Kidney capillary endothelial cell (primary cell): ENCODE measurements around the gene TUBGCP3.
"Not testable (repeated sequence)": the region's sequence is repeated elsewhere in the genome, so short reads cannot be mapped to it uniquely, and the experiment has no call there.

Source experiments
- DNase-seq: peaks from one replicate; pipeline ENCODE4 v3.0.0-alpha.2; 2018; ENCODE audit warnings: low spot score

TUBGCP3 gene, protein sequence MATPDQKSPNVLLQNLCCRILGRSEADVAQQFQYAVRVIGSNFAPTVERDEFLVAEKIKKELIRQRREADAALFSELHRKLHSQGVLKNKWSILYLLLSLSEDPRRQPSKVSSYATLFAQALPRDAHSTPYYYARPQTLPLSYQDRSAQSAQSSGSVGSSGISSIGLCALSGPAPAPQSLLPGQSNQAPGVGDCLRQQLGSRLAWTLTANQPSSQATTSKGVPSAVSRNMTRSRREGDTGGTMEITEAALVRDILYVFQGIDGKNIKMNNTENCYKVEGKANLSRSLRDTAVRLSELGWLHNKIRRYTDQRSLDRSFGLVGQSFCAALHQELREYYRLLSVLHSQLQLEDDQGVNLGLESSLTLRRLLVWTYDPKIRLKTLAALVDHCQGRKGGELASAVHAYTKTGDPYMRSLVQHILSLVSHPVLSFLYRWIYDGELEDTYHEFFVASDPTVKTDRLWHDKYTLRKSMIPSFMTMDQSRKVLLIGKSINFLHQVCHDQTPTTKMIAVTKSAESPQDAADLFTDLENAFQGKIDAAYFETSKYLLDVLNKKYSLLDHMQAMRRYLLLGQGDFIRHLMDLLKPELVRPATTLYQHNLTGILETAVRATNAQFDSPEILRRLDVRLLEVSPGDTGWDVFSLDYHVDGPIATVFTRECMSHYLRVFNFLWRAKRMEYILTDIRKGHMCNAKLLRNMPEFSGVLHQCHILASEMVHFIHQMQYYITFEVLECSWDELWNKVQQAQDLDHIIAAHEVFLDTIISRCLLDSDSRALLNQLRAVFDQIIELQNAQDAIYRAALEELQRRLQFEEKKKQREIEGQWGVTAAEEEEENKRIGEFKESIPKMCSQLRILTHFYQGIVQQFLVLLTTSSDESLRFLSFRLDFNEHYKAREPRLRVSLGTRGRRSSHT

DNA sequence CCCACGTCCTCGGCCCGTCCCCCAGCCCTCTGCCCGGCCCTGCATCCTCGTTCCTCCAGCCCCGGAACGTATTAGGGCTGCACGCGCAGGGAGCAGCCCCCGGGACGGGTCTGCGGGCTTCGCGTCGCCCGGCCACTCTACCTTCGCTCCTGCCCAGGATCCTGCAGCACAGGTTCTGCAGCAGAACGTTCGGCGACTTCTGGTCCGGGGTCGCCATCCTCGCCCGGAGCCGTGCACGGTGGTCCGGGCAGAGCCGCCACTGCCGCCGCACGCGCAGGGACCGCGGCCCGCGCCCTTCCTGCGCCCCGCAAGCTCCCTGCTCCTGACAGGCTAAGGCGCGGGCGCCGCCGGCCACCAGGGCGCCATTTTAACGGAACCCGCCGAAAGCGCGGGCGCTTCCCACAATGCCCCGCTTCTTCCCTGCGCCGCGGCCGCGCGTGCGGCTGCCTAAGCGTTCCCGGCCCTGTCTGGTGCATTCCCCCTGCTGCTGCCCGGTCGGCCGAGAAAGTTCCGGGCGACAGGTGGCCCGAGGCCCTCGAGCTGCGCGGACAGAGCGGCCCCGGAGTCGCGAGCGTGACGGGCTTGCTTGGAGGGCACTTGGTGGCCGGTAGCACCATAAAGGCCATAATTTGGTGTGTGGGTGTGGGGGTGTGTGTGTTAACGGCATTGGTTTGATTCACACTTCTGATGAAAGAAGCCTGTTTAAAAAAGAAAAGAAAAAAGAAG is at the start of gene TUBGCP3:
Gene TUBGCP3, minus strand, starts transcription at position 390 of the 726 bp plus-strand sequence. Its CDS starts 173 bp downstream, at position 217.
- peak; percentile 70 for DNase-seq

DNA sequence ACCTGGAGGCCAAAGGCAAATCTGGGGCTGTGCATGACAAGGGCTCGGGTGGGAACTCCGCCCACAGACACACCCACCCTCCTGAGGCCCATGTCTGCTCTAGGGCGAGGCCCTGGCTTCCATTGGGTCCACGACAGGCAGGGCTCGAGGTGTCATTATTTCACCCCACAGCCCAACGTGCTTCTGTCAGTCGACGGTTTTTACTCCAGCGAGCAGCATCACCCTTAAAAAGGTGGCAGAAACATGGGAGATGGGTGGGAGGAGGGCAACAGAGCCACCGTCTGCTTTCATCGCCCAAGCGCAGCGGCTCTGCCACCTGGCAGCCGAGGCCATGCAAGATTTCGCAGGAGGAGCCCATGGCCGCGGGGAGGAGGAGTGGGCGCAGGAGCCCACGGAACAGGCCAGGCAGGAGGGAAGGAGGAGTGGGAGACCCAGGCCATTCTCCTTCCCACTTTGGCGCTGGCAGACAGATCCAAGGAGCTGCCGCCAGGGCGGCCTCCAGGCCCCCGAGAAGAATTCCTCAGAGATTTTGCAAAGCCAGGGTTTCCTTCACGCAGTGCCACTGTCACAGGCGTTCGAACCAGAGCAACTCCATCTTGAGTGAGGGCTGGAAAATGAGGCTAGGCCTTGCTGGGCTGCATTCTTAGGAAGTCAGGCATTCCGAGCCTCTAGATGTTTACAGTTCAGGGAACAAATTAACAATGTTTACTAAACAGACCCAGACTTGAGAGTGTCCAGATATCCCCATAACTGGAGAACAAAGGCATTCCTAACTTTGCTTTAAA is 49.3 kb upstream of the TUBGCP3 start:
- no peak for DNase-seq

DNA sequence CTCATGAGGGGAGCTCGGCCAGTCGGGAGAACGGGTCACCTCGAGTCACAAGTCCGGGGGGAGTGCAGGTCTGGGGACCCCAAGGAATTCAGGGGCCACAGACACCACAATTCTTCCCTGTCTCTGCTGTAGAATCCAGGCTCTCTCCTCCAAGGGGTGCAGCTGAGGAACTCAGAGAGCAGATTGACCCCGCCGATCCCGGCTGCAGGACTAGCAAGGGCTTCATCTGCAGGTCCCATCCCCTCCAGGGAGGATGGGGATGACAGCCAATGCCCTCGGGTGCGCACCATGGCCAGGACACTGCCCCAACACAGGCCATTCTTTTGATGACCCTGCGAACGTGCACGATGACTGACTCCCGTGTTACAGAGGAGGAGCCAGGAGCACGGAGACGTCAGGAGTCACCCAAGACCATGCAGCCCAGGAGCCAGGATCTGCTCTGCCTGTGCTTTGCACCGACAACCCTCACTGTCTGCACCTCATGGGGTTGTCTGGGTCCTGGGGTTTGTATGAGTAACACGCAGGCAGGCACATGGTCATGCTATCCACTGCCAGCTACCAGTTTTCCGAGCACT is 48.5 kb upstream of the TUBGCP3 start:
- DNase-seq = no peak

DNA sequence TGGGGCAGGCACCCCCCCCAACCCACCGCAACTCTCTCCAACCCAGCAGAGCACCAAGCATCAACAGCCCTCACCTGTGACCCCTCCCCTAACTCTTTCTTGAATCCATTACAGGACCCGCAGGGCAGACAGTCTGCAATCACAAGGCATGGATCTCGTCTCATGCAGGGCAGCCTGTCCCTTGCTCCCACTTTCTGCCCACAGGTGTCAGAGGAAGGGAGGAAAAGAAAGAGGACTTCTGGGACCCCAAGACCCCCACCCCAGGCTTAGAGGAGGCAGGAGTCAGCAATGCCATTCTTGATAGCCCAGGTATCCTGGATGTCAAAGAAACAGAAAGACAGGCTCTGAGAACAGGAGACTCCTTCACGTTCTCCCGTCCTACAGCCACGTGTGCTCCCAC is 47.4 kb upstream of the TUBGCP3 start:
- no peak for DNase-seq

DNA sequence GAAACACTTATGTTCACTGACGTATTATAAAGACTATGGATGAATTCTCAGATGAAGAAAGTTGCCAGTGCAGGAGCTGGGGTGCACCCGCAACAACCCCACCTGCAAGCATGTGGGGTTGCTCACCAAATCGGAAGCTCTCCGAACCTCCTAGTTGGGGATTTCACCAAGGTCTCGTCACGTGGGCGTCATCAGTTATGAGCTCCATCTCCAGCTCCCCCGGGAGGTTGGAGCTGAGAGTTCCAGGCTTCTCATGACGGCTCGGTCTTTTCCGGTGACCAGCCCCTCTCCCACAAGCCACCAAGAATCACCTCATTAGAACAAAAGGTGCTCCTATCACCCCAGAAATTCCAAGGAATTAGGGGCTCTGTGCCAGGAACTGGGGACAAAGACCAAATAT is 46.1 kb upstream of the TUBGCP3 start:
- DNase-seq = no peak

DNA sequence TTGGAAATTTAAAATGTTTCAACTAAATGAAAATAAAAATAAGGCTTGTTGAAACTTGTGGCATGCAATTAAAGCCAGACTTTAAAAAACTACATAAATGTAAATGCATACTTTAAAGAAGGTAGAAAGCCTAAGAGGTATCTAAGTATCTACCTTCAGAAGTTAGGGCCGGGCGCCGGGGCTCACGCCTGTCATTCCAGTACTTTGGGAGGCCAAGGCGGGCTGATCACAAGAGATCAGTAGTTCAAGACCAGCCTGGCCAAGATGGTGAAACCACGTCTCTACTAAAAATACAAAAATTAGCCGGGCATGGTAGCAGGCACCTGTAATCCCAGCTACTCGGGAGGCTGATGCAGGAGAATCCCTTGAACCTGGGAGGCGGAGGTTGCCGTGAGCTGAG is 42.3 kb upstream of the TUBGCP3 start:
- DNase-seq = not testable (repeated sequence)

DNA sequence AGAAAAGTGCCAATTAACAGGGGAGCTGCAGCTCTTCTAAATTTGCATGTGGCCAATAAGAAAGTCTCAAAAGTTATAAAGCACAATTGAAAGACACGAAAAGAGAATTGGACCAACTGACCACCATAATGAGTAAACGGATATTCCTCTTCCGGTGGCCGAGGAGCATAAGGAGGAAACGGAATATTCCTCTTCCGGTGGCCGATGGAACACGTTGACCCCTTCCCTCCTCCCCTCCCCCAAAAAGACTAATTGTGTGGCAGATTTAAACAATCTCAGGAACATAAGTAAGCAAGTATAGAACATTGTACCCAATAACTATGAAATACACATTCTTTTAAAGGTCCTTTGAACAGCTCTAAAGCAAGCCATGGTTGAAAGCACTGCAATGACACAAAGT is 41.2 kb upstream of the TUBGCP3 start:
- no peak for DNase-seq

DNA sequence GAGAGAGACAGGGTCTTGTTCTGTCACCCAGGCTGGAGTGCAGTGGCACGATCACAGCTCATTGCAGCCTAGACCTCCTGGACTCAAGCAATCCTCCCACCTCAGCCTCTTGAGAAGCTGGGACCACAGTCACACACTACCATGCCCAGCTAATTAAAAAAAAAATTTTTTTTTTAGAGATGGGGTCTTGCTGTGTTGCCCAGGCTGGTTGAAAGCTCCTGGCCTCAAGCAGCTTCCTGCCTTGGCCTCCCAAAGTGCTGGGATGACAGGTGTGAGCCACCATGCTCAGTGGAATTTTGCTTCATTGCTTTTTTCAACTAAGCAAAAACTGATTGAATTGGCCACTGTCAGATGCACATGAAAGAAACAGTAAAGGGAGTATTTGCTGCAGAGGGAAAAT is 39.7 kb upstream of the TUBGCP3 start:
- not testable (repeated sequence) for DNase-seq

DNA sequence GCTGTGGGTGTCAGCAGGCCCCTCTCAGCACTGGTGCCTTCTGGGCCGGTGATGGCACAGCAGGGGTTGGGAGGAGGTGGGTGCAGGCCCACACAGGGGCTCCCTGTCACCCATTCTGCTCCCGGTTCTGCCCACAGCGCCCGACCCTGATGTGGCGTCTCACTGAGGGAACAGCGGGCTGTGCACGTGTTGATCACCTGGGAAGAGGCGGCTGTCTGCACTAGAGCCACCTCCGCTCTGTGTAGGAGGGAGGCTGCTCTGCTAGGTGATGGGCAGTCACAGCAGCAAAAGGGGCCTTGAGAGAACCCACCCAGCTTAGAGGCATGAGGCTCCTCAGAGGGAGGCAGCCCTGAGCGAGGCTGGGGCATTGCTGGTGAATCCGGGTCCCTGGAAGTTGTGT is 39.2 kb upstream of the TUBGCP3 start:
- DNase-seq = no peak

DNA sequence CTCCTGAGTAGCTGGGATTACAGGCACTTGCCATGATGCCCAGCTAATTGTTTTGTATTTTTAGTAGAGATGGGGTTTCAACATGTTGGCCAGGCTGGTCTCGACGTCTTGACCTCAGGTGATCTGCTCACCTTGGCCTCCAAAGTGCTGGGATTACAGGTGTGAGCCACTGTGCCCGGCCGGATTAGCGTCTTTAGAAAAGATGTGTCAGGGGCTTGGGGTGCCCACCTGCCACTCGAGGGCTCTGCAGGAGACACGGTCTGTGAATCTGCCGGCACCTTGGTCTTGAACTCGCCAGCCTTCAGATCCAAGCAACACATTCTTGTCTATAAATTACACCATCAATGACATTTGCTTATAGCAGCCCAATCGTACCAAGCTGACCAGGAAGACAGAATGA is 38.8 kb upstream of the TUBGCP3 start:
- no peak for DNase-seq

DNA sequence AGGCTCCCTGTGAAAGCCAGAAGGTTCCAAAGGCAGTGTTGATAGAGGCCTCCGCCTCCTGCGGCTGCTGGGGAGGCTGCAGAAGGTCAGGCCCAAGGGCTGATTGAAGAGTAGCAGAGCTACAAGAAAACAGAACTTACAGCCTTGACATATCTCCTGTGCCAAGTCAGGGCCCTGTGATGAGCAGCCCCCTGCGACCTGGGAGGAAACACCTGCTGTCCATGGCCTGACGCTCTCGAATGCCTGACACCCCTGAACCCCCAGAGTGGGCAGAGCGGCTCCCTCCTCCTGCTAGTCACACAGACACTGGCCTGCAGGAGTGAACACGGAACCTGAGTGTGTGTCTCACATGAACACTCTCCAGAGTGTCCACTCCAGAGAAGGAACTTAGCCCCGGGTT is 38.2 kb upstream of the TUBGCP3 start:
- DNase-seq = no peak

DNA sequence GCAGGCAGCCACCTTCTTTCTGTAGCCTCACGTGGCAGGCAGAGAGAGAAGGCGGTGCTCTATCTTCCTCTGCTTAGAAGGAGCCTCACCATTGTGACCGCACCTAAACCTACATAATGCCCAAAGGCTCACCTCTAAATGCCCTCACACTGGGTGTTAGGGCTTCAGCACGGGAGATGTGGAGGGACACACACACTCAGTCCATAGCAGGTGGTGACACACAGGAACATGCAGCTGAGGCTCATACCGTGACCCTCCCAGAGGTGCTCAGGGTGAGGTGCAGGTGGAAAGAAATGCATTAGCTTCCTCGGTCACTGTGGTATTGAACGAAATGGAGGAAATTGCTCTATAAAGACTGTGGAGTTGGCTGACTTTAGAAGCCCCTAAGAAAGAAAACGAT is 37.7 kb upstream of the TUBGCP3 start:
- DNase-seq = no peak

DNA sequence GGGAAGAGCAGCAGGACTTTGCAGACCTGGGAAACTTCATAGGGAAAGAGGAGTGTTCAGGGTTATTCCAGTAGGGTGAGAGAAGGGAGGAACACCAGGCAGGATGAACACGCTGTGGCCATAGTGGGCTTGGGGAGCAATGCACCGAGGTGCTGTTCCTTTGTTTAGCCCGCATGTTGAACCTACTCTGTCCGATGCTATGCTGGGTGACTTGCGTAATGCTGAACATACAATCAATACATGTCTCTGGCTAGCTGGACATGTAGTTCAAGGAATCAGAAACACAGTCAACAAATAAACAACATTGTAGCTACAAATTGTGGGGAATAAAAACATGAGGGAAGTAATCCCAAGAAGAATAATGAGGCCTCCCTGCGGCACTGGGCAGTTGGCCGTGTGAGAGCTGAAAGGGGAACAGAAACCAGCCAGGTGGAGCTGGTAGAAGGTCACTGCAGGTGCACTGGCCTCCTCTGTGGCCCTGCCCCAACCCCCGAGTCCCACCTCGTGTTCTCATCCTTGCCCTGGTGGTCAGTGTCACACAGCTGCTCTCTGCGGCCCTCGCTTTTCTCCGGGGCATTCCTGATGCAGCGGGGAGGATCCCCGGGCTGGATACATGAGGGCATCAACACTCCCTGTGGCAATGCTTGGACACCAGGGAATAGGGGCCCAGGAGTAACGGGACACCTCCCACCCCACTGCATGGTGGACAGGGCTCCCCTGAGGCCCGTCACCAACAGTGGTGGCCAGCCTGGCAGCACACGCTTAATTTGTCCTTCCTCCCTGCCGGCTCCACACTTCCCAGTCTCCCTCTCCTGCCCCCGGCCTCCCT is 36.9 kb upstream of the TUBGCP3 start:
- DNase-seq = no peak

DNA sequence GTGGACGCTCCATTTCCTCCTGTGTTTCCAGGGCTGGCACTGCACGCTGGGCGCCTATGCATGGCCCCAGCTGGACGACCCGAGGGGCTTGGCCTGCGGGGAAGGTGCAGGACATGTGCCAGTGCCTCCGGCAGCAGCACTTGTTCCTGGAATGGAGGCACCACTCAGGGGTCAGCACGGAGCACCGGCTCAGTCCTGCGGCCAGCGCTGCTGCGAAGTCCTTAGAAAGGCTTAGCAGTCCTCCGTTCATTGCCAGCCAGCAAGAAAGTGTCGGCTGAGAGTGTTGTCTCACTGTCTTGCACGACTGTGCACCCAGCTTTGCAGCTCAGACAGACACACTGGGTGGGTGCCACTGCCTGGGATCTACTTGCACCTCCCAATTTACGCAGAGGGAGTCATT is 36.1 kb upstream of the TUBGCP3 start:
- DNase-seq = no peak

DNA sequence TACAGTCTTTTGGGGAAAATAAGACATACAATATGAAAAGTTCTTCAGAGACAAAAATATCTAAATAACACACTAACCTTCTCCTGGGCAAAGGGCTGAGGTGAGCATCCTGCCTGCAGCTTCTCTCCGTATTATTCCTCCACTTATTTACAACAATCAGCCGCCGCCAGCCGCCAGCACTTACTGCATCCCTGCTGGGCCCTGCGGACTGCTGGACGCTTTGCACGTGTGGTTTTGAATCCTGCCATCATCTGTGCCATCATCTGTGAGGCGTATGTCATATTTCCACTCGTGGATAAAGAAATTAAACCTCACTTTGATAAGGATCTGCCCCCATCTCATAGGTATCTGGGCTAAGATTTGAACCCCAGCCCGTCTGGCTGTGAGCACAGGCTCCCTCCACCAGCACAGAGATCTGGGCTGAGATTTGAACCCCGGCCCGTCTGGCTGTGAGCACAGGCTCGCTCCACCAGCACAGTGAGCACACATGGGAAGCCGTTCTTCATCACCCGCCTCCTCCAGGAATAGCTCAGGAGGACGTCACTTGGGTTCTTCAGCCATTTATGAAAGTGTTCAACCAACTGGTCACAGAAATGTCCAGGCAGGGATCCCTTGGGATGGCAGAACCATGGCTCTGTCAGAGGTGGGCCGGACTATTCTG is 35.2 kb upstream of the TUBGCP3 start:
- DNase-seq = no peak

DNA sequence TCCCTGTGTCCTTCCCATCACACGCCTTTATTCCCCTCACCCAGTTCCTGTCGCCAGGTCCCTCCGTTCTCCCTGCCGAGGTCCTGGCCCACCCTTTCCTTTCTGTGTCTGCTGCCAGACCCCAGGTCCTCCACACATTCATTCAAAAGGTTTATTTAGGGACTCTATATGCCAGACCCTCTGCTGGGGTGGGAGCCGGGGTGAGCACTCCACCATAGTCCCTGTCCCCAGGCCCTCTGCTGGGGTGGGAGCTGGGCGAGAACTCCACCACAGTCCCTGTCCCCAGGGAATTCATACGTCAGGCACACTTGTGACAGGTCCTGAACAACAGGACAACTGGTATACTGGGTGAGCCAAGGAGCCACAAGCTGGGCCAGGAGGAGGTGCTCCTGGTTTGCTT is 34.4 kb upstream of the TUBGCP3 start:
- DNase-seq = no peak

DNA sequence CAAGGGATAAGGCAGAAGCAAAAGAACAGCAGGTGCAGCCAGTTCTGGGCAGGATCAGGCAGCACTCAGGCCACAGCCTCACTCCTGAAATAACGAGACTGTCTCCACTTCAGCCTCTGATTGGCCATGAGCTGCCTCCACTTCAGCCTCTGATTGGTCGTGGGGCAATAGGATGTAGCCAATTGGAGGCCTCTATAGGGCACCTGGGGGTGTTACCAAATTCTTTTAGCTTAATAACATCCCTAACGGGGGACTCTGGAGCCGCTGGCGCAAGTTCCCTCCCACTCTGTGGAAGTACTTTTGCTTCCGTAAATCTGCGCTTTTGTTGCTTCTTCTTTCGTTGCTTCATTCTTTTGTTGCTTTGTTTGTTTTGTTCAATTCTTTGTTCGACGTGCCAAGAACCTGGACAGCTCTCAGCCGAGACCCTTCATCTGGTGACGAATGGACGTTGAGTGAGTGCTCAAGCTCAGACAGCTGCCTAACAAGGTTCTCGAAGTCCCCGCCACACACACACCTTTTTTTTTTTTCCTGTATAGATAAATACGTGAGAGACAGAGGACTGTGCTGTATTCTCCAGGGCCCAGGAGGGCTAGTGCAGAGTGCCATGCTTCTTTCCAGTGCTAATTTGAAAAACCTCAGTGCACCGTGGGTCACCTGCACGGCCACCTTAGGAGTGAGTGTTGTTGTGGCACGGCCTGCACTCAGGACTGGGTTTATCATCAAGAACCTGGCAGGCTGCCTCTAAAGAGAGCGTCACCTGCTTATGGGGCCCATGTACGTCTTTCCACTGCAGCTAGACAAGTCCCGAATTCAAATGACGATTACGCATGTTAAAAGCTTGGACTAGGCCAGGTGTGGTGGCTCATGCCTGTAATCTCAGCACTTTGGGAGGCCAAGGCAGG is 32.0 kb upstream of the TUBGCP3 start:
- DNase-seq = no peak

DNA sequence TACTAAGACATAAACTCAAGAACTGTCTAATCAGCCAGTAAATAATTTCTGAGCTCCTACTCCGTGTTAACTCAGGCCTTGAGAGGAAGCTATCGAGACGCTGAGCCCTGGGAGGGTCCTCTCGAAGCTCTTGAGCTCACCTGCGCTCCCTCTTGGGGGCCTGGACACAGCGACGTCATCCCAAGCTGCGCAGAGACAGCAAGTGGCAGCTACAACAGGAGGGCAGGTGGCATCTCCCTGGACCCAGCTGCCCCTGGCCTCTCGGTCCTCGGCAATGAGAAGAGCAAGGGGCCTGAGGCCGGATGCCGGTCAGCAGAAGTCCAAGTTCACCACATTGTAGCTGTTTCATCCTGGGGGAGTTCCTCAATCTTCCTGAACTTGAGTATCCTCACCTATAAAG is 30.5 kb upstream of the TUBGCP3 start:
- no peak for DNase-seq
